Rectal smooth muscle tissue (tissue), 1 donor: ENCODE data around the gene PCAT6.
A peak's percentile ranks its signal among the peaks of the same experiment; 100 is the strongest.

Experiments
- H3K27ac ChIP-seq: one replicate; pipeline ENCODE4 v1.7.0; 2013; ENCODE audit warnings: low read depth, low read length, inconsistent platforms
- H3K27me3 ChIP-seq: one replicate; pipeline ENCODE4 v1.7.0; 2013; ENCODE audit warnings: low read length; ENCODE audit not compliant: control insufficient read depth, insufficient read depth
- H3K36me3 ChIP-seq: one replicate; pipeline ENCODE4 v1.7.0; 2013; ENCODE audit warnings: low read length; ENCODE audit not compliant: control insufficient read depth, insufficient read depth
- H3K4me1 ChIP-seq: one replicate; pipeline ENCODE4 v1.7.0; 2013; ENCODE audit warnings: low read length; ENCODE audit not compliant: control insufficient read depth, insufficient read depth
- H3K4me3 ChIP-seq: one replicate; pipeline ENCODE4 v1.7.0; 2013; ENCODE audit warnings: low read length
- H3K9ac ChIP-seq: one replicate; pipeline ENCODE4 v1.7.0; 2013; ENCODE audit warnings: low read length

The PCAT6 gene

GRCh38 chr1:202858789-202859414, 48.1 kb downstream of the PCAT6 start:
- Histone ChIP-seq H3K4me1 (peaks cover 6% of the 10 kb centered on the region), H3K9ac (no peak overlapping the region), H3K36me3 (no peaks in the 10 kb centered on the region), H3K4me3 (no peak overlapping the region), H3K27ac (peak overlapping the region; percentile 50), H3K27me3 (no peaks in the 10 kb centered on the region)

GRCh38 chr1:202860744-202861419, 50.1 kb downstream of the PCAT6 start:
- H3K27ac ChIP-seq = no peak overlapping the region
- peak overlapping the region; percentile 65 for H3K4me3 ChIP-seq
- H3K36me3 ChIP-seq = no peaks in the 10 kb centered on the region
- peaks cover 6% of the 10 kb centered on the region for H3K4me1 ChIP-seq
- H3K9ac ChIP-seq = no peak overlapping the region
- no peaks in the 10 kb centered on the region for H3K27me3 ChIP-seq
